GM18526 (cell line): ENCODE data around the gene KRTAP10-10.

Experiments used
- POLR2A ChIP-seq: IDR thresholded peaks from 3 replicates; pipeline ENCODE4 v1.6.1; 2011; ENCODE audit not compliant: insufficient read length; ENCODE audit errors: extremely low read depth

Gene KRTAP10-10, protein sequence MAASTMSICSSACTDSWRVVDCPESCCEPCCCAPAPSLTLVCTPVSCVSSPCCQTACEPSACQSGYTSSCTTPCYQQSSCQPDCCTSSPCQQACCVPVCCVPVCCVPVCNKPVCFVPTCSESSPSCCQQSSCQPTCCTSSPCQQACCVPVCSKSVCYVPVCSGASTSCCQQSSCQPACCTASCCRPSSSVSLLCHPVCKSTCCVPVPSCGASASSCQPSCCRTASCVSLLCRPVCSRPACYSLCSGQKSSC

GRCh38 chr21:44637018-44637850, at the start of gene KRTAP10-10:
Gene KRTAP10-10 (plus strand): TSS chr21:44637356. CDS start chr21:44637418, 62 bp downstream.
- no peak for TF ChIP-seq POLR2A

DNA sequence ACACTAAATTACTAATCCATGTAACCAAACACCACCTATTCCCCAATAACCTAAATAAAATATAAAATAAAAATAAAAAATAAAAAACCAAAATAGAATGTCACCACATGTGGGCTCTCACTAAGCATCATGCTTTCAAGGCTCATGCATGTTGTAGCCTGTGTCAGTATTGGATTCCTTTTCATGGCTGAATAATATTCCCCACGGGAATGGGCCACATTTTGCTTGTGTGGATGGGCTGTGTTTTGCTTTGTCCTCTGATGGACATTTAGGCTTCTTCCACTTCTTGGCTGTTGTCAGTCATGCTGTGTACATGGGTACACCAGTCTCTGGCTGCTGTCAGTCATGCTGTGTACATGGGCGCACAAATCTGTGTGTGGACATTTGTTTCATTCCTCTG, 48.1 kb upstream of the KRTAP10-10 start:
- no peak for TF ChIP-seq POLR2A

DNA sequence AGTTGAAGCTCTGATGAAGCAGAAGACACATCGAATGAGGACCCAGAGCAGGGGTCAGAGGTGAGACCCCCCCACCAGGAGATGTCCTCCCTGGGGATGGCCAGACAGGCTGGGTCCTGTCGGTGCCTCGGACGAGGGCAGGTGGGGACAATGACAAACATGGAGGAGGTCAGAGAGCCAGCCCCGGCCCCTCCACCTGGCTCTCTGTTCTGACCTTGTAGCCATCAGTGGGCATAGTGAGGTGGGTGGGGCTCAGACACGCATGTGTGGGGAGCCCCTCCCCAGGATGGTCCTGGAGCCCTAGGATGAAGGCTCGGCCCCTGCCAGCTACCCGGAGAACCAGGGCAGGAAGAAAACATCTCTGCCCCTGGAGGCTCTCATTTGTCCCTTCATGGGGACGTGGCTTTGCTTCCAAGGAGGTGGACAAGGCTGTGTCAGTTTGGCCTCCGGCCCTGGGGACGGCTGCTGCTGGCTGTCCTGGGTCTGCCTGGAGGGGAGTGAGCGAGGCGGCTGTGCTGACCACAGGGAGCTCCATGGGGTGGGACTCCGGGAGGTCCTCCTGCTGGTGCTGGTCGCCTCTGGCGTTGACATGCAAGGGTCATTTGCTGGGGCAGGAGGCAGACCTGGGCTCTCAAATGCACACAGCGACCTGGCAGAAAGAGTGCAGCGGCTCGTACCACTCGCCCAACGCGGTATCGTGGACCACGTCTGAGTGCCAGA, 47.4 kb upstream of the KRTAP10-10 start:
- TF ChIP-seq POLR2A, result no peak

- TF ChIP-seq POLR2A, result no peak
Measured at GRCh38 chr21:44590311-44590721, 46.8 kb upstream of the KRTAP10-10 start.

- no peak for TF ChIP-seq POLR2A
Measured at GRCh38 chr21:44592446-44593311, 44.5 kb upstream of the KRTAP10-10 start, which contains the start of gene KRTAP10-6. Gene KRTAP10-6 (minus strand): TSS chr21:44592505. CDS start chr21:44592484, 21 bp downstream.

DNA sequence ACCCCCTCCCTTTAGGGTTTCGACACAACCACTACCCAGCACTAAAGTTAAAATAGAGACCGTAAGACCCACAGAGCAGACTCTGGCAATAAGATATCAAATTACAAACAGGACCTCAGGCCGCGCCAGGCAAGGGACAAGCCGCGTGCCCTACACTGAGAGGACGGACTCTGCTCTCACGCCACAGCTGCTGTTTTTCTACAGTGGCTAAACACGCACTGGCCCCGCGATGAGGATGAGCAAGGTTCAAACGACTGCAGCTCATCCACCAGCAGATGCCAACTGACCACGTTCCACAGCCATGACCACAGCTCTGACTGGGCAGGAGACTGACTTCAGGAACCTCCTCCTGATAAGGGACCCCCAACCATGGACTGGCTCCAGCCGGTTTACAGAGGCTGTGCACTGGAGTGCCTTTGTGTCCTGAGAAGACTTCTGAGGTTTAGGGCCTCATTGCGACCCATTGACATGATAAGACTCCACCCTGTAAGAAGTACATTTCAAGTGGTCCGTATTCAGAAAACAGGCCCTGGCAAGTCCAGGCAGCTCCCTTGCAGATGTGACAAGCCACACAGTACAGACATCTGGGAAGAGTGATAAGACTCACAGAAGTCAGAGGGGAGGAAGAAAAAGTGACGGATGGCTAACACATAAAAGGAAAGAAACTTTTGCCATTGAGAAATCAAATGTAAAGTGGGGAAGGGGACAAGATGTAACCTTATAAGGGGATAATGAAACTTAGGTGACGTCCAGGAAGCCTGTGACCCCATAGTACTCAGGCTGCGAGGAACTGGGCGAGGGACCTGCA, 43.4 kb upstream of the KRTAP10-10 start:
- TF ChIP-seq POLR2A, result no peak

- TF ChIP-seq POLR2A, result no peak
Measured at GRCh38 chr21:44594406-44594916, 42.7 kb upstream of the KRTAP10-10 start.

DNA sequence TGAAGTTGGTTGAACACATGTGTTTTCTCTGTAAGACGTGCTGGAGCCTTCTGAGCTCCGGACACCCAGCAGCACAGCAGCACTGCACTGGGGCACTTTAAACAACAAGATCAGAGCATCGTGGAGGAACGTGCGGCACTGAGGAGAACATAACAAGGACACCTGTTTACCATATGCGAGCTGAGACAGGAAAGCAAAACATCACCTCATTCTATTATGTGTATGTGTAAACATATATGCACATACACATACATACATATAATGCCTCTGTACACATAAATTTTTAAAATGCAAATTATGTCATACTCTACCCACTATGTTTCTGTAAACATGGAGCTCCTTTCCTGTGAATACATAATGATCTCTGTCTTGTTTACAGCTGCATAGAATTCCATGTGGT, 41.6 kb upstream of the KRTAP10-10 start:
- TF ChIP-seq POLR2A, result no peak

DNA sequence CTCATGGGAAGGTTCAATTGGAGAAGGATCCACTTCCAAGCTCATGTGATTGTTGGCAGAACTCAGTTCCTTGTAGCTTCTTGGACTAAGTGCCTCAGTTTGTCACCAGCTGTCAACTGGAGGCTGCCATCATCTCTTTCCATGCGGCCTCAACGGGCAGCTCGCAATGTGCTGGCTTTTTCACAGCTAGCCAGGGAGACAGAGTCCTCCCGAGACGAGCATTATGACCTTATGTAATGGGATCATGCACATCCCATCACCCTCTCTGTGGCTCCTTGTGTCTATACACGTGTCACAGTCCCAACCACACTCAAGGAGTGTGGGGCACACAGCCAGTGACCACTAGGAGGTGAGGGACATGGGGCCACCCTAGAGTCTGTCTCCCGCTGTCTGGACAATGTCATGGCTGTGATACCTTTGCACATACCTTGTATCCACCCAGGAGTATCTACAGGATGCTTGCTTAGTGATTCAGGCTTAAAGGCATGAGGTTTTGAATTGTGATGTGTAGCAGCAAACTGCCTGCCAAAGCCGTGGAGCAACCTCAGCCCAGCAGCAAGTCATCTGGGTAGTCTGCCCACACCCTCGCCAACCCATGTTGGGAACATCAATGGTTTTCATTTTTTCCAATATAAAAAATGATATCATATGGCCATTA, 41.0 kb upstream of the KRTAP10-10 start:
- no peak for TF ChIP-seq POLR2A

DNA sequence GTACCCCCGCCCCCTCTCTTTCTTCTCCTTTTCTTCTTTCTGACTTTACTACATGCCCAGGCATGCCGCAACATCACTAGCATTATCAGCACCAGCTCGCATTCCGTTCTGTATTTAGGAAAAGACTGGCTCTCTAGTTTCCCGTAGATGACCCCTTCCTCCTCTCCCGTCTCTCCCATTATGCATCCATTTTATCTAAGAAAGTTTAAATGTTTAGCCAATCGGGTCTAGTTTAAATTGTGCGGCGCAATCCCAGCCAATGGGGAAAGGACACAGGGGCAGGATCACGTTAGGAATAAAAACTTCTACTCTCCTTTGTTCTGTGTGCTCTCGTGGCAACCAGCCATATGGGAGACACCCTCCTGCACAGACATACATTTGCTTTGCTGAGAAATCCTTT, 39.1 kb upstream of the KRTAP10-10 start:
- TF ChIP-seq POLR2A, result no peak

GRCh38 chr21:44599264-44600029, 37.7 kb upstream of the KRTAP10-10 start:
- TF ChIP-seq POLR2A, result no peak
